T-cell (primary cell): Measurements from ENCODE around the gene MME. TPM values are rescaled to one million over a fixed set of nuclear protein-coding genes. Genes with fewer than 3 reads are reported as not detected.
"Not testable (repeated sequence)": the region's sequence is repeated elsewhere in the genome, so short reads cannot be mapped to it uniquely, and the experiment has no call there.

ENCODE experiments used
- ATAC-seq, 4 experiments: fragments of 200-7000 bp in 3 of 4; fragments of 150-1000 bp in 1 of 4; cut with Tn5 transposase; replicated peaks in 1 of 4; 1 replicate in 3 of 4; 2 replicates in 1 of 4; pipeline ENCODE4 v1.10.0; 2021; ENCODE audit warnings: moderate library complexity in 3 of 4, mild to moderate bottlenecking in 2 of 4, moderate number of reproducible peaks in 1 of 4
- CTCF ChIA-PET, 2 donors: fragments of 300-600 bp; sonication (Branson Sonifier 250); formaldehyde crosslinking; loops; one replicate each; lab custom pipeline; 2022; ENCODE audit warnings: antibody characterized with exemption in 2 of 2; lab: Charles Lee
- POLR2A ChIA-PET, 2 donors: fragments of 300-600 bp; sonication (Branson Sonifier 250); formaldehyde crosslinking; loops; one replicate each; lab custom pipeline; 2022; ENCODE audit warnings: antibody characterized with exemption in 2 of 2; lab: Charles Lee
- DNase-seq, 35 experiments: peaks; one replicate each; pipeline versions ENCODE4 v3.0.0 to v3.0.0-alpha.2; 2013 to 2023
- H3K27ac ChIP-seq: one replicate; pipeline ENCODE4 v1.5.1; 2013; ENCODE audit warnings: low read length
- H3K27me3 ChIP-seq, 2 experiments: replicated peaks in 1 of 2; 1 replicate in 1 of 2; 2 replicates in 1 of 2; pipeline versions ENCODE4 v1.6.1 to v1.7.0; 2013; ENCODE audit warnings: low read length in 1 of 2, mixed read lengths in 1 of 2; ENCODE audit not compliant: control insufficient read depth in 2 of 2, insufficient read depth in 2 of 2; ENCODE audit errors: extremely low read depth in 1 of 2
- H3K36me3 ChIP-seq, 2 donors: 1 replicate in 1 of 2; 2 replicates in 1 of 2; pipeline versions ENCODE4 v1.6.1 to v1.7.0; 2013; ENCODE audit warnings: low read length in 1 of 2; ENCODE audit not compliant: control insufficient read depth in 2 of 2, insufficient read depth in 1 of 2; ENCODE audit errors: extremely low read depth in 1 of 2
- H3K4me1 ChIP-seq, 2 experiments: 1 replicate in 1 of 2; 2 replicates in 1 of 2; pipeline versions ENCODE4 v1.6.1 to v1.7.0; 2013; ENCODE audit warnings: low read length in 2 of 2, mixed read lengths in 1 of 2; ENCODE audit not compliant: insufficient read depth in 2 of 2, control insufficient read depth in 1 of 2; ENCODE audit errors: extremely low read depth in 1 of 2
- H3K4me3 ChIP-seq, 2 donors: 1 replicate in 1 of 2; 2 replicates in 1 of 2; pipeline versions ENCODE4 v1.5.1 to v1.7.0; 2013; ENCODE audit warnings: mild to moderate bottlenecking in 2 of 2, low read length in 1 of 2, moderate library complexity in 1 of 2; ENCODE audit not compliant: control insufficient read depth in 1 of 2; ENCODE audit errors: extremely low read depth in 1 of 2
- H3K9me3 ChIP-seq: 2 replicates; pipeline ENCODE4 v1.7.0; 2013
- H3K27ac Mint-ChIP-seq, 2 donors: one replicate each; pipeline ENCODE4 v1.8.0; 2020 to 2021; ENCODE audit warnings: mild to moderate bottlenecking in 2 of 2, mixed read lengths in 2 of 2
- H3K27me3 Mint-ChIP-seq, 2 donors: one replicate each; pipeline ENCODE4 v1.8.0; 2021 to 2022; ENCODE audit warnings: mixed read lengths in 2 of 2
- H3K36me3 Mint-ChIP-seq: one replicate; pipeline ENCODE4 v1.8.0; 2021; ENCODE audit warnings: mixed read lengths
- H3K4me1 Mint-ChIP-seq, 3 donors: one replicate each; pipeline ENCODE4 v1.8.0; 2020 to 2022; ENCODE audit warnings: mixed read lengths in 3 of 3, mild to moderate bottlenecking in 1 of 3
- H3K4me3 Mint-ChIP-seq, 3 donors: one replicate each; pipeline ENCODE4 v1.8.0; 2020 to 2022; ENCODE audit warnings: mild to moderate bottlenecking in 3 of 3, mixed read lengths in 3 of 3, moderate library complexity in 3 of 3
- H3K9me3 Mint-ChIP-seq, 3 donors: one replicate each; pipeline ENCODE4 v1.8.0; 2020 to 2022; ENCODE audit warnings: mixed read lengths in 3 of 3
- WGBS: methylation state at CpG from one replicate; pipeline ENCODE4 v1.1.5; 2013; ENCODE audit warnings: missing lambda C conversion rate; ENCODE audit not compliant: insufficient coverage; 5-methylcytosine and 5-hydroxymethylcytosine counted together
- total RNA-seq, 35 experiments: library from RNA in 6 of 35; stranded (reverse) in 6 of 35; fragments of 120-200 nt in 1 of 35; gene quantifications; one replicate each; pipeline versions ENCODE4 v1.2.1 to v1.2.4 and lab custom pipeline; 2013 to 2026

Gene MME
- total RNA-seq, 5 donors from 2014 or later (not counting 1 experiment from before 2014, with no cell fraction given): 0.35 to 2.2 (median 0.93) TPM

- Mint-ChIP-seq H3K36me3 (no peaks in the 10 kb centered on the region), H3K9me3 (no peaks in the 10 kb centered on the region), H3K4me1 (no peaks in the 10 kb centered on the region), H3K27me3 (no peaks in the 10 kb centered on the region), H3K4me3 (no peak overlapping the region), H3K27ac (no peak overlapping the region)
- CTCF ChIA-PET: no interaction called here
- no peak for DNase-seq
- Histone ChIP-seq H3K36me3 (no peaks in the 10 kb centered on the region), H3K4me3 (no peak overlapping the region), H3K4me1 (no peaks in the 10 kb centered on the region), H3K27me3 (no peaks in the 10 kb centered on the region), H3K9me3 (no peaks in the 10 kb centered on the region), H3K27ac (no peak overlapping the region)
- no CpG with 5 or more reads among the region's 2 CpGs for WGBS
- ATAC-seq: no peak
- POLR2A ChIA-PET: no interaction called here
Observed at GRCh38 chr3:155210736-155211135, 130.6 kb downstream of the MME start.

DNA sequence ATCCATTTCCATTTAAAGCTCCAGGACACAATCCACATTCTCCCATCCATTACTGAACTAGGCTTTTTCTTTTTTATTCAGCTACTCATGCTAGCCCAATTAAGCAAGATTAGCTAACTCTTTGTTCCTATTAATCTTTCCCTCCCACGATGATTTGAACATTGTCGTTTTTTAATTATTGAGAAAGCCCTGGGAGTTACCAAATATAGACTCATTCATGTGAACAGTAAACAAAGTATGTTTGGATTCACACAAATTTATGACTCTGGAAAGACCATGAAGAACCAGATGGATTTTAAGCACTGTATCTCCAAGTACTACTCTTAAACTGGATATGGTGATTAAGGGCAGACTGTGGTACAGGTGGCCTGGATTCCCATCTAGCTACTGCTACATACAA lies 131.1 kb downstream of the MME start:
- Histone ChIP-seq H3K9me3 (no peaks in the 10 kb centered on the region), H3K27ac (no peak overlapping the region), H3K4me1 (no peaks in the 10 kb centered on the region), H3K4me3 (no peak overlapping the region), H3K36me3 (no peaks in the 10 kb centered on the region), H3K27me3 (no peaks in the 10 kb centered on the region)
- DNase-seq (no peak), ATAC-seq (no peak)
- ChIA-PET CTCF (no interaction called here), POLR2A (no interaction called here)
- no peaks in the 10 kb centered on the region for H3K4me1 Mint-ChIP-seq
- no peak overlapping the region for H3K4me3 Mint-ChIP-seq
- H3K36me3 Mint-ChIP-seq: no peaks in the 10 kb centered on the region
- H3K27ac Mint-ChIP-seq: no peak overlapping the region
- H3K9me3 Mint-ChIP-seq: peaks cover 0 to 4% (median 0%) of the 10 kb centered on the region in 3 donors
- no CpG with 5 or more reads among the region's 2 CpGs for WGBS
- H3K27me3 Mint-ChIP-seq: no peaks in the 10 kb centered on the region

DNA sequence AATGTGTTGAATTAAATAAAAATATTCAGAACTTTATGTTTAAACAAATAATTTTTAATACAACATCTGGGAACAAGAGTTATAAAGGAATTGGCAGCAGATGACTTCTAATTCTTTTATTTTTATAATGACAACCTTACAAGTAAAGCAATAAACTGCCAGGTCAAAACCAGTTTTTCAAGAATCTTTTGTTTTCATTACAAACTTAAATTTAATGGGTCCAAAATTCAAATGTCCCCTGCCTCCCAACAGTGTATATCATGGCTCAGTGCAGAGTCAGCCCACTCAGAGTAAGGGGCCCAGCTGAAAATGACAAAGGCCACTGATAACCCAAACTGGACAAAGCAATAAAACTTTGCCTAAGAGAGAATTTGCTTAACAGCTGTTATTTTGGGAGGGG lies 131.8 kb downstream of the MME start:
- Mint-ChIP-seq H3K27ac (no peak overlapping the region), H3K4me1 (no peaks in the 10 kb centered on the region), H3K27me3 (no peaks in the 10 kb centered on the region), H3K36me3 (no peaks in the 10 kb centered on the region), H3K9me3 (peaks cover 0 to 5% (median 0%) of the 10 kb centered on the region in 3 donors), H3K4me3 (no peak overlapping the region)
- DNase-seq (no peak), ATAC-seq (no peak)
- POLR2A ChIA-PET: no interaction called here
- Histone ChIP-seq H3K4me1 (no peaks in the 10 kb centered on the region), H3K9me3 (no peaks in the 10 kb centered on the region), H3K4me3 (no peak overlapping the region), H3K27ac (no peak overlapping the region), H3K27me3 (no peaks in the 10 kb centered on the region), H3K36me3 (no peaks in the 10 kb centered on the region)
- CTCF ChIA-PET: no interaction called here

- POLR2A ChIA-PET, H3K27me3 Mint-ChIP-seq, H3K4me1 Mint-ChIP-seq, CTCF ChIA-PET, DNase-seq, H3K4me1 ChIP-seq, H3K4me3 ChIP-seq, ATAC-seq, H3K36me3 ChIP-seq, H3K9me3 ChIP-seq, H3K27me3 ChIP-seq, H3K27ac Mint-ChIP-seq, H3K27ac ChIP-seq, H3K4me3 Mint-ChIP-seq, H3K36me3 Mint-ChIP-seq: not testable (repeated sequence)
- no CpG with 5 or more reads among the region's 3 CpGs for WGBS
- peaks cover 0 to 17% (median 0%) of the 10 kb centered on the region in 3 donors for H3K9me3 Mint-ChIP-seq
Observed at GRCh38 chr3:155216007-155216406, 135.9 kb downstream of the MME start.

- Histone ChIP-seq H3K9me3 (no peaks in the 10 kb centered on the region), H3K36me3 (no peaks in the 10 kb centered on the region), H3K27me3 (no peaks in the 10 kb centered on the region), H3K4me1 (no peaks in the 10 kb centered on the region), H3K4me3 (no peak overlapping the region), H3K27ac (no peak overlapping the region)
- WGBS: 86% methylated on average over 1 of the region's 5 CpGs
- Mint-ChIP-seq H3K9me3 (peaks cover 0 to 23% (median 3%) of the 10 kb centered on the region in 3 donors), H3K36me3 (no peaks in the 10 kb centered on the region), H3K4me1 (no peaks in the 10 kb centered on the region), H3K4me3 (no peak overlapping the region), H3K27ac (no peak overlapping the region), H3K27me3 (no peaks in the 10 kb centered on the region)
- ChIA-PET CTCF (no interaction called here), POLR2A (no interaction called here)
- DNase-seq: no peak
- ATAC-seq: no peak
Observed at GRCh38 chr3:155217591-155217990, 137.5 kb downstream of the MME start.

GRCh38 chr3:155218462-155218861 lies 138.3 kb downstream of the MME start:
- CTCF ChIA-PET: no interaction called here
- Histone ChIP-seq H3K4me1 (no peaks in the 10 kb centered on the region), H3K27ac (no peak overlapping the region), H3K9me3 (no peaks in the 10 kb centered on the region), H3K4me3 (no peak overlapping the region), H3K27me3 (no peaks in the 10 kb centered on the region), H3K36me3 (no peaks in the 10 kb centered on the region)
- Mint-ChIP-seq H3K27me3 (no peaks in the 10 kb centered on the region), H3K9me3 (peaks cover 2 to 27% (median 3%) of the 10 kb centered on the region in 3 donors), H3K4me1 (no peaks in the 10 kb centered on the region), H3K36me3 (no peaks in the 10 kb centered on the region), H3K4me3 (no peak overlapping the region), H3K27ac (no peak overlapping the region)
- no peak for ATAC-seq
- POLR2A ChIA-PET: no interaction called here
- DNase-seq: no peak
- WGBS: 70% methylated on average over 2 of the region's 7 CpGs

- no peak overlapping the region for H3K4me3 Mint-ChIP-seq
- H3K4me1 Mint-ChIP-seq: no peaks in the 10 kb centered on the region
Observed at GRCh38 chr3:155219106-155219505, 139.0 kb downstream of the MME start.

More at GRCh38 chr3:155219106-155219505, 139.0 kb downstream of the MME start:
- ATAC-seq (no peak), DNase-seq (no peak)
- Mint-ChIP-seq H3K27ac (no peak overlapping the region), H3K36me3 (no peaks in the 10 kb centered on the region), H3K9me3 (peaks cover 2 to 27% (median 5%) of the 10 kb centered on the region in 3 donors), H3K27me3 (no peaks in the 10 kb centered on the region)
- no peaks in the 10 kb centered on the region for H3K9me3 ChIP-seq
- ChIA-PET POLR2A (no interaction called here), CTCF (no interaction called here)
- no peak overlapping the region for H3K27ac ChIP-seq
- no peak overlapping the region for H3K4me3 ChIP-seq
- no CpG with 5 or more reads among the region's 1 CpG for WGBS
- no peaks in the 10 kb centered on the region for H3K36me3 ChIP-seq
- no peaks in the 10 kb centered on the region for H3K4me1 ChIP-seq
- no peaks in the 10 kb centered on the region for H3K27me3 ChIP-seq
